ENCODE data around the gene TMEM9B.
"Not testable (repeated sequence)": the region's sequence is repeated elsewhere in the genome, so short reads cannot be mapped to it uniquely, and the experiment has no call there.

TMEM9B gene

DNA sequence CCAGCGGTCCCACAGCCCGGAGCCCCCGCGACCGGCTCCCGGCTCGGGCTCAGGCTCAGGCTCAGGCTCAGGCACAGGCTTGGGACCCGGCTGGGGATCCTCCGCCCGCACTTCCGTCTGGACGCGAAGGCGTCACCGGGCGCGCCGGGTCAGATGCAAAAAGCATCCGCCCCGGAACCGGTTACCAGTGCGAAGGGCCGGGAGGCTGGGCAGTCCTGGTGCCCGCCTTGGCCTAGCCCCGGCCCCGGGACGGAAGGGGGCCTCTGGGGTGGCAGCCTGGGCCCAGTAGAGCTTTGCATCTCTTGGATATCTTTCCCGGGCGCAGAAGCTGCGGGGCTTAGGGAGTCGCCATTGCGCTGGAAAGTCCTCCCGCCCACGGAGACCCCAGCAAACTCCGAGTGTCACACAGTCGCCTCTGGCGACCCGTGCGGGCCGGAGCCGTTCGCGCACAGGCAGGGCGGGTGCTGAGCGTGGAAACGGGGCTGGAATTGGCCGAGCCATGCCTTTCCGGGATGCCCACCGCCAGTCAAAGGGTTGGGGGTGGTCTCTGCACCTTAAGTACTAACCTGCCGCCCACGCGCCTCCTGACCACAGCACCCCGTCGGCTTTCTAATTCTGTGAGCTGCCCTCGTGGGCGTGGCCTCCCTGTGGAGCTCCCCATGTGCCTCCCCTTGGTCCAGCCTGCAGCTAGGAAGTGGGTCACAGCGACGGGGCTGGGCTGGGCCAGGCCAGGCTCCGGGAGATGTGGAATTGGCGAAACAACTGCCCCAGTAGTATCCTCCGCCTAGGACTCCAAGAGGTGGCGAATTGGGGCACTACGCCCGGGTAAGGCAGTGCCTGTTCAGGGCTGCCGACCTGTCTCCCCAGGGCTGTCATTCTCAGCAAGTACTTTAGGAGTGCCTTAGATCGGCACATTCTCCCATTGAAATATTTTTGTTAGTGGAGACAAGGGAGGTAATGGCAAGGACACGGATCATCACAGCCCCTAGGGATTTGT, at the start of gene TMEM9B:
TSS of gene TMEM9B (minus strand) at position 119 of the 997 bp plus-strand sequence. CDS start 129 bp downstream, outside the sequence.
- H3K27ac Mint-ChIP-seq, result peak within 1 kb of the TSS; percentile 95
- H3K9me3 Mint-ChIP-seq, result no peaks in the 10 kb centered on the region
- H3K4me3 Mint-ChIP-seq, result peak within 1 kb of the TSS; percentile 100
- intact Hi-C loops (cut with micrococcal nuclease), result loop anchor here (2.0 to 5.0 kb wide), 5 partner anchors 38 to 276 kb away; partner anchors contain the start of genes AKIP1 and NRIP3
- H3K36me3 Mint-ChIP-seq (ENCODE audit: low read depth), result peaks cover 15% of the 10 kb centered on the region
- H3K4me1 Mint-ChIP-seq (ENCODE audit: low read depth), result peaks cover 45% of the 10 kb centered on the region
- H3K27me3 Mint-ChIP-seq, result no peaks in the 10 kb centered on the region

- Mint-ChIP-seq H3K36me3 (ENCODE audit: low read depth) (no peaks in the 10 kb centered on the region), H3K9me3 (peaks cover 1% of the 10 kb centered on the region), H3K27me3 (peaks cover 13% of the 10 kb centered on the region), H3K4me1 (ENCODE audit: low read depth) (peaks cover 25% of the 10 kb centered on the region), H3K4me3 (no peak overlapping the region), H3K27ac (no peak overlapping the region)
- intact Hi-C loops (cut with micrococcal nuclease), result no loop called here
Observed at GRCh38 chr11:9013373-9013772, 49.1 kb upstream of the TMEM9B start.

GRCh38 chr11:9009538-9009937, 45.3 kb upstream of the TMEM9B start:
- H3K27me3 Mint-ChIP-seq, result peaks cover 31% of the 10 kb centered on the region
- H3K4me3 Mint-ChIP-seq; H3K4me1 Mint-ChIP-seq (ENCODE audit: low read depth); H3K36me3 Mint-ChIP-seq (ENCODE audit: low read depth); H3K9me3 Mint-ChIP-seq; H3K27ac Mint-ChIP-seq; intact Hi-C loops (cut with micrococcal nuclease): not testable (repeated sequence)

- no peaks in the 10 kb centered on the region for H3K36me3 Mint-ChIP-seq (ENCODE audit: low read depth)
- peaks cover 36% of the 10 kb centered on the region for H3K27me3 Mint-ChIP-seq
- H3K27ac Mint-ChIP-seq, result no peak overlapping the region
- intact Hi-C loops (cut with micrococcal nuclease), result no loop called here
- no peak overlapping the region for H3K4me3 Mint-ChIP-seq
- no peaks in the 10 kb centered on the region for H3K4me1 Mint-ChIP-seq (ENCODE audit: low read depth)
- no peaks in the 10 kb centered on the region for H3K9me3 Mint-ChIP-seq
Observed at GRCh38 chr11:9008661-9009060, 44.4 kb upstream of the TMEM9B start.

DNA sequence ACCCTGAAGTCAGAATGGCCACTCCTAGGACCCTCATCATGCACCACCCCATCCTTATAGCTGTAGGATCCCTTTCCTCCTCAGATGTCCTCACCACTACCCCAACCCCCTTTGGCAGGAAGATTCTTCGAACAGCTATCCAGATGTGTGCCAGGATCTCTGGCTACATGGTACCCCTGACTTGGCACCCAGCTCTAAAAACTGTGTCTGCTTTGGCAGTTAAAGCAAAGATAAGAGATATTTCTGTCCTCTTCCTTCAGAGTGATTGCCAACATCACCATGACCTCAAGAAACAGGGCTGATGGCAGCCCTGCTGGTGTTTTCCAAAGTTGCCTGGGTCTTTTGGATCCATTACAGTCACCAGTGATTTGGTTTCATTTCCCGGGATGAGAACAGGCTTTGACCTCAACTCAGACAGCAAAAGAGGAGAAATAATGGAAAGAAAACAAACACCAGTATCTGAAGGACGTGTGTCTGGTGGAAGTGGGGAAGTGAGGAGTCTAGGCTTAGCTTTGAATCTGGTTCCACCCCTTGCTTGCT, 43.8 kb upstream of the TMEM9B start:
- peaks cover 41% of the 10 kb centered on the region for H3K27me3 Mint-ChIP-seq
- peaks cover 4% of the 10 kb centered on the region for H3K4me1 Mint-ChIP-seq (ENCODE audit: low read depth)
- no peak overlapping the region for H3K4me3 Mint-ChIP-seq
- no peak overlapping the region for H3K27ac Mint-ChIP-seq
- no peaks in the 10 kb centered on the region for H3K9me3 Mint-ChIP-seq
- H3K36me3 Mint-ChIP-seq (ENCODE audit: low read depth), result no peaks in the 10 kb centered on the region
- intact Hi-C loops (cut with micrococcal nuclease), result no loop called here

DNA sequence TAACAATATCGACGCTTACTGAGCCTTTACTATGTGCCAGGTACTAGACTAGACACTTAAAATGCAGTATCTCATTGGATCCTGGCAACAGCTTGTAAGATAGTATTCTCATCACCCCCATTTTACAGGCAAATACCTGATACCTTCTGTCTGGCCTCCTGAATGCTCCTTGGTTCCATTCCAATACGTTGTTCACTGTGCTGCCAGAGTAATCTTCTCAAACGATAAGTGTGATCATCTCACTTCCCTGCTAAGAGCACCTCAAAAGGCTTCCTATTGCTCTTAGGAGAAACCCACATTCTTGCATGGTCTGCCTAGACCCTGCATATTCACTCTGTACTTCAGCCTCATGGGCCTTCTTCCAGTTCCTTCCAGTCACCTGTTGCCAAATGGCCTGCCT, 40.8 kb upstream of the TMEM9B start:
- Mint-ChIP-seq H3K9me3 (no peaks in the 10 kb centered on the region), H3K4me1 (ENCODE audit: low read depth) (peaks cover 15% of the 10 kb centered on the region), H3K36me3 (ENCODE audit: low read depth) (no peaks in the 10 kb centered on the region), H3K4me3 (no peak overlapping the region), H3K27me3 (peaks cover 38% of the 10 kb centered on the region), H3K27ac (no peak overlapping the region)
- intact Hi-C loops (cut with micrococcal nuclease), result no loop called here

DNA sequence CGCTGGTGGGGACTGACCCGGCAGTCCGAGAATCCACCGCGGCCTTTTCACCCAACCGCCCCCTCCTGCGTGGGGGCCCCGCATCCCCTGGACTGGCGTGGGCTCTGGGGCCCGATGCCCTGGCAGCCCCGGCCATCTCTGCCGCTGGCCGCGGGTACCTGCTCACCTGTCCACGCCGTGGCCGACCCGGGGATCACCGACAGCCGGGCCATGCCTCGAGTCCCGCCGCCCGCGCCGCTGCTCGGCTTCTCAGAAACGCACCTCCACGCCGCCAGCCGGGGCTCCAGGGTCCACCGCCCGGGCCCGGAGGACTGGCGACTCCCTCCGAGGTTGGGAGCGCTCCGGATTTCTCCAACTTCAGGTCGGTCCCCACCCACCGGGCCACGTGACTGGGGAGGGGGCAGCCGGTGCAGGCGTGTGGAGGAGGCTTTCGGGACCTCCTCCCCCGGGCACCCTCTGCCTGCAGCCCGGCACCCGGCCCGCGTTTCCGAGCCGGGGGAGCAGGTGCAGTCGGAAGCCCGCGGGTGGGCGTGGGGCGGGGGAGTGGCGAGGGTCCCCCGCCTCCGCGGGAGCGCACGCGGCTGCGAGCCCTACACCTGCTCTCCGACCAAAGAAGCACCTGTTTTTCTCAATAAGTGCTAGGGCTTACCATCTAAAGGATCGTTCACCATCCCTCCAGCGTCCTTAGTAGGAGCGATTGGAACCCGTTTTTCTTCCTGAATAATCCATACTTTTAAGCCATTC, 40.1 kb upstream of the TMEM9B start:
- Mint-ChIP-seq H3K27me3 (peaks cover 35% of the 10 kb centered on the region), H3K9me3 (no peaks in the 10 kb centered on the region), H3K27ac (peak overlapping the region; percentile 74), H3K36me3 (ENCODE audit: low read depth) (no peaks in the 10 kb centered on the region), H3K4me1 (ENCODE audit: low read depth) (peaks cover 15% of the 10 kb centered on the region), H3K4me3 (peak overlapping the region; percentile 48)
- intact Hi-C loops (cut with micrococcal nuclease), result loop anchor here (5.0 kb wide), 2 partner anchors 42 to 133 kb away; partner anchors contain the start of gene TMEM9B

GRCh38 chr11:9003573-9004182, 39.4 kb upstream of the TMEM9B start, which contains the start of gene NRIP3:
TSS of gene NRIP3 (minus strand) at chr11:9004001. CDS start at chr11:9003935, 66 bp downstream.
- Mint-ChIP-seq H3K9me3 (no peaks in the 10 kb centered on the region), H3K27ac (peak within 1 kb of the TSS; percentile 74), H3K4me3 (peak within 1 kb of the TSS; percentile 71), H3K36me3 (ENCODE audit: low read depth) (no peaks in the 10 kb centered on the region), H3K27me3 (peaks cover 33% of the 10 kb centered on the region), H3K4me1 (ENCODE audit: low read depth) (peaks cover 15% of the 10 kb centered on the region)
- intact Hi-C loops (cut with micrococcal nuclease), result loop anchor here (5.0 kb wide), 2 partner anchors 41 to 134 kb away; partner anchors contain the start of gene TMEM9B

DNA sequence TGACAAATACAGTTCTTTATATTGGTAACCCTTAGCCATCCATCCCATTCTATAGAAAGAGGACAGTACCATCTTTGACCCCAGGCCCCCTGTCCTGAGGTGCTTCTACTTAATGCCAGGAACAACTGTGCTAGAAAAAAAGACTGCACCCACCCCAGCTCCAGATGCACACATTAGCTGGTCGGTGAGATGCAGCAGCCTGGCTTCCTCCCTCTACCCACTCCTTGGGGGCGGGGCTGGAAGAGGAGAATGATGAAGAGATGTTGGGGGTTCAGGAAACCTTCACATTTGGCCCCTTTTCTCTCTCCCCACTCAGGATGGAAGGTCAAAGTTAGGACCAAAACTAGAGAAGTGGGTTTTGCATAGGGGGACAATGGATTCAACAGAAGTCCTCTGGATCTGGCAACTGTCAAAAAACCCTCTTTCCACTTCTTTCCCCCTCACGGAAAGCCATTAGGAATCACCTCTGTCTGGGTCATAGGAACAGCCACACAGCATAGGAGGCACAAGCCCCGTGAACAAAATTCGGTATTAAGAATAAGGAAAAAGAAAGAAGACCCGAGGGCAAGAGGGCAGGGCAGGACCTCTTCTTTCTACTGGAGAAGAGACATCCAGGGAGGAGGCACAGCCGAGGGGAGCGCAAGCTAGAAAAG, 38.8 kb upstream of the TMEM9B start:
- Mint-ChIP-seq H3K4me3 (peak overlapping the region; percentile 71), H3K36me3 (ENCODE audit: low read depth) (no peaks in the 10 kb centered on the region), H3K4me1 (ENCODE audit: low read depth) (peaks cover 15% of the 10 kb centered on the region), H3K27ac (peak overlapping the region; percentile 74), H3K27me3 (peaks cover 32% of the 10 kb centered on the region), H3K9me3 (no peaks in the 10 kb centered on the region)
- intact Hi-C loops (cut with micrococcal nuclease), result loop anchor here (5.0 kb wide), 2 partner anchors 41 to 134 kb away; partner anchors contain the start of gene TMEM9B

GRCh38 chr11:9001736-9002135, 37.5 kb upstream of the TMEM9B start:
- Mint-ChIP-seq H3K4me3 (no peak overlapping the region), H3K9me3 (no peaks in the 10 kb centered on the region), H3K27ac (peak overlapping the region; percentile 32), H3K36me3 (ENCODE audit: low read depth) (no peaks in the 10 kb centered on the region), H3K4me1 (ENCODE audit: low read depth) (peaks cover 15% of the 10 kb centered on the region), H3K27me3 (peaks cover 32% of the 10 kb centered on the region)
- intact Hi-C loops (cut with micrococcal nuclease), result loop anchor here (5.0 kb wide), 2 partner anchors 39 to 136 kb away; partner anchors contain the start of gene TMEM9B

- intact Hi-C loops (cut with micrococcal nuclease), result no loop called here
- Mint-ChIP-seq H3K27me3 (peaks cover 3% of the 10 kb centered on the region), H3K4me3 (no peak overlapping the region), H3K4me1 (ENCODE audit: low read depth) (peaks cover 10% of the 10 kb centered on the region), H3K36me3 (ENCODE audit: low read depth) (no peaks in the 10 kb centered on the region), H3K9me3 (no peaks in the 10 kb centered on the region), H3K27ac (no peak overlapping the region)
Observed at GRCh38 chr11:8998017-8998416, 33.8 kb upstream of the TMEM9B start.

- Mint-ChIP-seq H3K36me3 (ENCODE audit: low read depth) (no peaks in the 10 kb centered on the region), H3K4me3 (no peak overlapping the region), H3K27me3 (no peaks in the 10 kb centered on the region), H3K9me3 (no peaks in the 10 kb centered on the region), H3K27ac (no peak overlapping the region), H3K4me1 (ENCODE audit: low read depth) (peaks cover 5% of the 10 kb centered on the region)
- intact Hi-C loops (cut with micrococcal nuclease), result no loop called here
Observed at GRCh38 chr11:8997451-8997850, 33.2 kb upstream of the TMEM9B start.

- no peak overlapping the region for H3K4me3 Mint-ChIP-seq
- peaks cover 16% of the 10 kb centered on the region for H3K4me1 Mint-ChIP-seq (ENCODE audit: low read depth)
- H3K27me3 Mint-ChIP-seq, result no peaks in the 10 kb centered on the region
- no peak overlapping the region for H3K27ac Mint-ChIP-seq
- intact Hi-C loops (cut with micrococcal nuclease), result no loop called here
- no peaks in the 10 kb centered on the region for H3K9me3 Mint-ChIP-seq
- no peaks in the 10 kb centered on the region for H3K36me3 Mint-ChIP-seq (ENCODE audit: low read depth)
Observed at GRCh38 chr11:8989453-8989852, 25.2 kb upstream of the TMEM9B start.
